A549 (cell line): ENCODE results near the gene COL26A1.

ENCODE experiments used
- CEBPB ChIP-seq, 2 experiments: fragments of >200 bp in 1 of 2; sonication (Bioruptor Twin) in 1 of 2; formaldehyde crosslinking in 1 of 2; IDR thresholded peaks; 2 replicates each; pipeline ENCODE4 v1.6.1; 2012 to 2016
- EP300 ChIP-seq, 2 experiments: fragments of >200 bp; sonication (Bioruptor Twin); formaldehyde crosslinking; IDR thresholded peaks; 2 replicates in 1 of 2; 3 replicates in 1 of 2; pipeline ENCODE4 v1.6.1; 2016 to 2017
- GATA3 ChIP-seq: IDR thresholded peaks from 2 replicates; pipeline ENCODE4 v1.6.1; 2012; ENCODE audit warnings: borderline replicate concordance
- HDAC2 ChIP-seq: fragments of 200-600 bp; sonication (generic); IDR thresholded peaks from 2 replicates; pipeline ENCODE4 v1.6.1; 2016
- MAX ChIP-seq: IDR thresholded peaks from 2 replicates; pipeline ENCODE4 v1.6.1; 2012
- NPAS2 ChIP-seq: fragments of 250-450 bp; sonication (Bioruptor Pico); IDR thresholded peaks from 2 replicates; pipeline ENCODE4 v1.8.0; 2022; ENCODE audit warnings: mild to moderate bottlenecking, moderate library complexity, borderline replicate concordance
- POLR2A ChIP-seq: IDR thresholded peaks from 2 replicates; pipeline ENCODE4 v1.6.1; 2012; ENCODE audit warnings: mild to moderate bottlenecking, low read length
- POLR2AphosphoS2 ChIP-seq: conservative IDR thresholded peaks from 2 replicates; pipeline ENCODE4 v1.6.1; 2012; ENCODE audit warnings: low read length, improper control_type of control experiment, inconsistent platforms
- RFX5 ChIP-seq: fragments of 450-650 bp; IDR thresholded peaks from 2 replicates; pipeline ENCODE4 v1.7.1; 2014; ENCODE audit warnings: antibody characterized with exemption, mild to moderate bottlenecking, moderate library complexity
- SMC3 ChIP-seq: fragments of >200 bp; sonication (Bioruptor Twin); formaldehyde crosslinking; IDR thresholded peaks from 3 replicates; pipeline ENCODE4 v1.6.1; 2018; ENCODE audit warnings: inconsistent platforms
- TF ChIP-seq, protein P1 (sequence below): fragments of >200 bp; sonication (Bioruptor Twin); formaldehyde crosslinking; IDR thresholded peaks from 3 replicates; pipeline ENCODE4 v1.5.1; 2016
- TF ChIP-seq, protein P2 (sequence below): fragments of >200 bp; sonication (Bioruptor Twin); formaldehyde crosslinking; IDR thresholded peaks from 2 replicates; pipeline ENCODE4 v1.6.1; 2016
- TF ChIP-seq, protein P3 (sequence below): fragments of 250-450 bp; sonication (Bioruptor Pico); IDR thresholded peaks from 2 replicates; pipeline ENCODE4 v1.5.0; 2021; ENCODE audit warnings: mild to moderate bottlenecking, moderate library complexity, borderline replicate concordance

GRCh38 chr7:101516851-101517250, 154.2 kb downstream of the COL26A1 start:
- TF ChIP-seq EP300 (IDR thresholded peaks at IDR 0.05) (no peak), POLR2A (no peak), CEBPB (IDR thresholded peaks at IDR 0.05) (no peak), MAX (no peak), NPAS2 (no peak), RFX5 (no peak), HDAC2 (no peak), POLR2AphosphoS2 (no peak), GATA3 (no peak), SMC3 (no peak)
- TF ChIP-seq, protein P1, sequence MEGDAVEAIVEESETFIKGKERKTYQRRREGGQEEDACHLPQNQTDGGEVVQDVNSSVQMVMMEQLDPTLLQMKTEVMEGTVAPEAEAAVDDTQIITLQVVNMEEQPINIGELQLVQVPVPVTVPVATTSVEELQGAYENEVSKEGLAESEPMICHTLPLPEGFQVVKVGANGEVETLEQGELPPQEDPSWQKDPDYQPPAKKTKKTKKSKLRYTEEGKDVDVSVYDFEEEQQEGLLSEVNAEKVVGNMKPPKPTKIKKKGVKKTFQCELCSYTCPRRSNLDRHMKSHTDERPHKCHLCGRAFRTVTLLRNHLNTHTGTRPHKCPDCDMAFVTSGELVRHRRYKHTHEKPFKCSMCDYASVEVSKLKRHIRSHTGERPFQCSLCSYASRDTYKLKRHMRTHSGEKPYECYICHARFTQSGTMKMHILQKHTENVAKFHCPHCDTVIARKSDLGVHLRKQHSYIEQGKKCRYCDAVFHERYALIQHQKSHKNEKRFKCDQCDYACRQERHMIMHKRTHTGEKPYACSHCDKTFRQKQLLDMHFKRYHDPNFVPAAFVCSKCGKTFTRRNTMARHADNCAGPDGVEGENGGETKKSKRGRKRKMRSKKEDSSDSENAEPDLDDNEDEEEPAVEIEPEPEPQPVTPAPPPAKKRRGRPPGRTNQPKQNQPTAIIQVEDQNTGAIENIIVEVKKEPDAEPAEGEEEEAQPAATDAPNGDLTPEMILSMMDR = no peak
- TF ChIP-seq, protein P2, sequence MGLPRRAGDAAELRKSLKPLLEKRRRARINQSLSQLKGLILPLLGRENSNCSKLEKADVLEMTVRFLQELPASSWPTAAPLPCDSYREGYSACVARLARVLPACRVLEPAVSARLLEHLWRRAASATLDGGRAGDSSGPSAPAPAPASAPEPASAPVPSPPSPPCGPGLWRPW = no peak
- TF ChIP-seq, protein P3, sequence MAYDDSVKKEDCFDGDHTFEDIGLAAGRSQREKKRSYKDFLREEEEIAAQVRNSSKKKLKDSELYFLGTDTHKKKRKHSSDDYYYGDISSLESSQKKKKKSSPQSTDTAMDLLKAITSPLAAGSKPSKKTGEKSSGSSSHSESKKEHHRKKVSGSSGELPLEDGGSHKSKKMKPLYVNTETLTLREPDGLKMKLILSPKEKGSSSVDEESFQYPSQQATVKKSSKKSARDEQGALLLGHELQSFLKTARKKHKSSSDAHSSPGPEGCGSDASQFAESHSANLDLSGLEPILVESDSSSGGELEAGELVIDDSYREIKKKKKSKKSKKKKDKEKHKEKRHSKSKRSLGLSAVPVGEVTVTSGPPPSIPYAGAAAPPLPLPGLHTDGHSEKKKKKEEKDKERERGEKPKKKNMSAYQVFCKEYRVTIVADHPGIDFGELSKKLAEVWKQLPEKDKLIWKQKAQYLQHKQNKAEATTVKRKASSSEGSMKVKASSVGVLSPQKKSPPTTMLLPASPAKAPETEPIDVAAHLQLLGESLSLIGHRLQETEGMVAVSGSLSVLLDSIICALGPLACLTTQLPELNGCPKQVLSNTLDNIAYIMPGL (CRISPR knock-in tag) = no peak
